Measurements from ENCODE around the gene CMTM3. TPM values are rescaled to one million over a fixed set of nuclear protein-coding genes. Genes with fewer than 3 reads are reported as not detected.

CMTM3 gene
- total RNA-seq, 1 experiment from 2014 or later: 12.8 TPM

- Histone ChIP-seq H3K36me3 (ENCODE audit: control insufficient read depth in 1 of 2, insufficient read depth in 2 of 2, low read length in 2 of 2) (peaks cover 0 to 4% of the 10 kb centered on the region in 2 experiments; a peak in 1 of 4 replicates), H3K27me3 (ENCODE audit: insufficient read depth, low read length) (no peaks in the 10 kb centered on the region), H2AFZ (ENCODE audit: low read depth, low read length, poor library complexity, severe bottlenecking) (no peak overlapping the region), H3K9me2 (ENCODE audit: insufficient read depth) (no peaks in the 10 kb centered on the region), H3K79me2 (ENCODE audit: insufficient read depth, low read length) (no peaks in the 10 kb centered on the region), H3K4me2 (ENCODE audit: low read length) (no peak overlapping the region), H4K20me1 (ENCODE audit: insufficient read depth) (no peaks in the 10 kb centered on the region), H3K27ac (ENCODE audit: low read depth, low read length) (no peak overlapping the region), H3K9ac (ENCODE audit: low read length) (no peak overlapping the region), H3K4me1 (ENCODE audit: control insufficient read depth in 1 of 2, insufficient read depth in 2 of 2, low read length in 2 of 2) (peaks cover 23 to 33% of the 10 kb centered on the region in 2 experiments), H3K4me3 (replicated peaks in 1 of 2; ENCODE audit: low read depth in 1 of 2, low read length in 2 of 2) (no peak overlapping the region), H3K9me3 (ENCODE audit: control insufficient read depth in 1 of 2, insufficient read depth in 1 of 2, low read depth in 1 of 2, low read length in 2 of 2) (no peaks in the 10 kb centered on the region)
- no peak for TF ChIP-seq POLR2A (IDR thresholded peaks at IDR 0.05; ENCODE audit: borderline replicate concordance, extremely low read depth, insufficient read depth, insufficient read length)
- TF ChIP-seq SRF (IDR thresholded peaks at IDR 0.05; ENCODE audit: low read depth): no peak
- TF ChIP-seq ZBTB33 (IDR thresholded peaks at IDR 0.05; ENCODE audit: extremely low read depth, insufficient replicate concordance, low read length): no peak
- TF ChIP-seq EGR1 (IDR thresholded peaks at IDR 0.05; ENCODE audit: low read depth): no peak
- no peak for TF ChIP-seq ELF1 (IDR thresholded peaks at IDR 0.05; ENCODE audit: borderline replicate concordance, low read depth)
- TF ChIP-seq CEBPB (IDR thresholded peaks at IDR 0.05; ENCODE audit: low read depth): no peak
- TF ChIP-seq JUND (IDR thresholded peaks at IDR 0.05): no peak
- TF ChIP-seq EZH2 (IDR thresholded peaks at IDR 0.05): no peak
- TF ChIP-seq SIN3A (IDR thresholded peaks at IDR 0.05; ENCODE audit: low read depth): no peak
- no peak for TF ChIP-seq CTCF (IDR thresholded peaks at IDR 0.05 in 2 of 3, conservative IDR thresholded peaks at IDR 0.05 in 1 of 3; ENCODE audit: borderline replicate concordance in 1 of 3, insufficient read depth in 1 of 3, low read depth in 2 of 3, low read length in 2 of 3)
- TF ChIP-seq ATF3 (IDR thresholded peaks at IDR 0.05): no peak
- no peak for TF ChIP-seq FOSL1 (IDR thresholded peaks at IDR 0.05; ENCODE audit: low read depth)
- TF ChIP-seq EZH2phosphoT487 (IDR thresholded peaks at IDR 0.05; ENCODE audit: borderline replicate concordance): no peak
- TF ChIP-seq SP1 (IDR thresholded peaks at IDR 0.05; ENCODE audit: low read depth): no peak
- TF ChIP-seq RAD21 (IDR thresholded peaks at IDR 0.05; ENCODE audit: low read depth): no peak
- no TSS peak for BruUV-seq (replicated peaks)
- RAD21 ChIA-PET (ENCODE audit: low non-redundant PET in 1 of 2, low total read pairs in 2 of 2, uncharacterized antibody in 2 of 2, unreplicated experiment in 2 of 2): no interaction called here
- POLR2A ChIA-PET: no interaction called here
- ATAC-seq: no peak
- intact Hi-C loops (cut with micrococcal nuclease): no loop called here
- no peak for DNase-seq (ENCODE audit: low read depth, low spot score)
- CTCF ChIA-PET: no interaction called here
Measured at GRCh38 chr16:66621973-66622372, 17.5 kb downstream of the CMTM3 start.

All from HCT116 (cell line).